GM21737 (cell line): ENCODE data around the gene ATP7B.

Source experiments
- ATAC-seq: cut with Tn5 transposase; IDR thresholded peaks from one replicate; pipeline ENCODE4 v1.9.1; 2021; ENCODE audit warnings: mild to moderate bottlenecking, moderate library complexity; ENCODE audit not compliant: unreplicated experiment

ATP7B gene

GRCh38 chr13:51900471-51900870 lies 110.8 kb downstream of the ATP7B start:
- no peak for ATAC-seq

GRCh38 chr13:51895906-51896888 lies 115.1 kb downstream of the ATP7B start:
- ATAC-seq: no peak

- no peak for ATAC-seq
These were observed 117.0 kb downstream of the ATP7B start for GRCh38 chr13:51894239-51894638.

GRCh38 chr13:51892657-51893056 lies 118.6 kb downstream of the ATP7B start:
- no peak for ATAC-seq

- ATAC-seq: no peak
These were observed 123.8 kb downstream of the ATP7B start for GRCh38 chr13:51887468-51887867.

- ATAC-seq: no peak
These were observed 125.6 kb downstream of the ATP7B start for GRCh38 chr13:51885651-51886050.

GRCh38 chr13:51883226-51883600 lies 128.0 kb downstream of the ATP7B start:
- ATAC-seq: no peak
